BE2C (cell line): Measurements from ENCODE around the gene SLBP.

ENCODE experiments used
- DNase-seq: peaks from one replicate; pipeline ENCODE4 v3.0.0-alpha.2; 2020
- H3K27me3 ChIP-seq: fragments of 250-450 bp; sonication (Bioruptor Pico); 2 replicates; pipeline ENCODE4 v1.5.1; 2020; ENCODE audit warnings: mild to moderate bottlenecking
- H3K36me3 ChIP-seq: fragments of 250-450 bp; sonication (Bioruptor Pico); 2 replicates; pipeline ENCODE4 v1.5.1; 2020; ENCODE audit warnings: mild to moderate bottlenecking
- H3K4me1 ChIP-seq: fragments of 250-450 bp; sonication (Bioruptor Pico); 2 replicates; pipeline ENCODE4 v1.5.1; 2020
- H3K4me3 ChIP-seq: 2 replicates; pipeline ENCODE4 v1.5.1; 2011; ENCODE audit warnings: low read depth, low read length
- H3K9me3 ChIP-seq: fragments of 250-450 bp; sonication (Bioruptor Pico); 2 replicates; pipeline ENCODE4 v1.5.1; 2020
- CTCF ChIP-seq: IDR thresholded peaks from 2 replicates; pipeline ENCODE4 v1.5.1; 2012; ENCODE audit warnings: mild to moderate bottlenecking, low read depth, low read length

The SLBP gene

GRCh38 chr4:1758306-1759121 lies 46.4 kb upstream of the SLBP start:
- Histone ChIP-seq H3K4me1 (peaks cover 6% of the 10 kb centered on the region), H3K4me3 (no peak overlapping the region), H3K9me3 (no peaks in the 10 kb centered on the region), H3K27me3 (no peaks in the 10 kb centered on the region), H3K36me3 (no peaks in the 10 kb centered on the region)
- DNase-seq, result no peak
- no peak for TF ChIP-seq CTCF

GRCh38 chr4:1757836-1758235 lies 45.7 kb upstream of the SLBP start:
- H3K9me3 ChIP-seq, result no peaks in the 10 kb centered on the region
- no peak overlapping the region for H3K4me3 ChIP-seq
- H3K36me3 ChIP-seq, result no peaks in the 10 kb centered on the region
- H3K4me1 ChIP-seq, result peaks cover 6% of the 10 kb centered on the region
- TF ChIP-seq CTCF, result no peak
- no peak for DNase-seq
- H3K27me3 ChIP-seq, result no peaks in the 10 kb centered on the region

GRCh38 chr4:1756893-1757779 lies 45.0 kb upstream of the SLBP start:
- H3K9me3 ChIP-seq, result no peaks in the 10 kb centered on the region
- peaks cover 6% of the 10 kb centered on the region for H3K4me1 ChIP-seq
- H3K27me3 ChIP-seq, result no peaks in the 10 kb centered on the region
- no peak for DNase-seq
- H3K36me3 ChIP-seq, result no peaks in the 10 kb centered on the region
- TF ChIP-seq CTCF, result no peak
- H3K4me3 ChIP-seq, result no peak overlapping the region

- no peak for DNase-seq
- H3K27me3 ChIP-seq, result no peaks in the 10 kb centered on the region
- no peak for TF ChIP-seq CTCF
- H3K36me3 ChIP-seq, result no peaks in the 10 kb centered on the region
- no peak overlapping the region for H3K4me3 ChIP-seq
- peaks cover 6% of the 10 kb centered on the region for H3K4me1 ChIP-seq
- H3K9me3 ChIP-seq, result no peaks in the 10 kb centered on the region
These were observed 44.0 kb upstream of the SLBP start for GRCh38 chr4:1756079-1756478.

- H3K4me3 ChIP-seq, result no peak overlapping the region
- H3K4me1 ChIP-seq, result peaks cover 6% of the 10 kb centered on the region
- no peaks in the 10 kb centered on the region for H3K27me3 ChIP-seq
- no peak for DNase-seq
- H3K9me3 ChIP-seq, result no peaks in the 10 kb centered on the region
- no peaks in the 10 kb centered on the region for H3K36me3 ChIP-seq
- no peak for TF ChIP-seq CTCF
These were observed 43.2 kb upstream of the SLBP start for GRCh38 chr4:1755297-1755696.

GRCh38 chr4:1754336-1754735 lies 42.2 kb upstream of the SLBP start:
- no peaks in the 10 kb centered on the region for H3K36me3 ChIP-seq
- H3K4me3 ChIP-seq, result no peak overlapping the region
- no peaks in the 10 kb centered on the region for H3K27me3 ChIP-seq
- H3K9me3 ChIP-seq, result no peaks in the 10 kb centered on the region
- no peak for TF ChIP-seq CTCF
- peaks cover 6% of the 10 kb centered on the region for H3K4me1 ChIP-seq
- no peak for DNase-seq
